Endothelial cell of umbilical vein (primary cell): ENCODE results near the gene ADAMTSL5. TPM values are rescaled to one million over a fixed set of nuclear protein-coding genes. Genes with fewer than 3 reads are reported as not detected.

ENCODE experiments used
- BruUV-seq: library from RNA; stranded (reverse); fragments of 400-500 nt; replicated peaks from 2 replicates; lab custom pipeline; 2021; lab: Mats Ljungman, UMichigan
- CTCF ChIA-PET: fragments of 300-600, 350-600 bp; sonication (Branson Sonifier 250); formaldehyde crosslinking; loops from one replicate; lab custom pipeline; 2021; ENCODE audit warnings: antibody characterized with exemption, inconsistent platforms; lab: Charles Lee
- POLR2A ChIA-PET: fragments of 300-600, 350-600 bp; sonication (Branson Sonifier 250); formaldehyde crosslinking; loops from one replicate; lab custom pipeline; 2021; ENCODE audit warnings: antibody characterized with exemption, inconsistent platforms; lab: Charles Lee
- DNase-seq: peaks from one replicate; pipeline ENCODE4 v3.0.0-alpha.2; 2011; ENCODE audit warnings: low read depth, low spot score
- FAIRE-seq: peaks from 2 replicates; lab custom pipeline; 2011; peaks lifted over from hg19 to GRCh38; lab: Jason Lieb, UNC
- H2AFZ ChIP-seq: 2 replicates; pipeline ENCODE4 v1.6.0; 2012; ENCODE audit warnings: low read depth, low read length, control low read depth, inconsistent platforms
- H3K27ac ChIP-seq: 2 replicates; pipeline ENCODE4 v1.5.1; 2011; ENCODE audit warnings: low read depth, mild to moderate bottlenecking, control low read depth, low read length, moderate library complexity; ENCODE audit not compliant: insufficient read depth
- H3K27me3 ChIP-seq, 2 experiments: 2 replicates each; pipeline versions ENCODE4 v1.6.0 to v1.6.1; 2011; ENCODE audit warnings: low read length in 2 of 2, mixed read lengths in 1 of 2; ENCODE audit not compliant: control insufficient read depth in 2 of 2, insufficient read depth in 2 of 2
- H3K36me3 ChIP-seq, 2 experiments: 2 replicates in 1 of 2; 3 replicates in 1 of 2; pipeline ENCODE4 v1.5.1; 2011; ENCODE audit warnings: low read length in 2 of 2, mild to moderate bottlenecking in 1 of 2, moderate library complexity in 1 of 2; ENCODE audit not compliant: control insufficient read depth in 2 of 2, insufficient read depth in 2 of 2; ENCODE audit errors: extremely low read depth in 1 of 2
- H3K4me1 ChIP-seq: 3 replicates; pipeline ENCODE4 v1.5.1; 2011; ENCODE audit warnings: mild to moderate bottlenecking, low read length; ENCODE audit not compliant: control insufficient read depth, insufficient read depth; ENCODE audit errors: extremely low read depth
- H3K4me2 ChIP-seq: 2 replicates; pipeline ENCODE4 v1.6.1; 2011; ENCODE audit warnings: low read length, control low read depth, mixed read lengths; ENCODE audit not compliant: insufficient read depth
- H3K4me3 ChIP-seq, 3 experiments: fragments of 200-600 bp in 1 of 3; sonication (generic), shearing (Covaris generic) in 1 of 3; replicated peaks in 1 of 3; 2 replicates each; pipeline ENCODE4 v1.5.1; 2011 to 2016; ENCODE audit warnings: control low read depth in 3 of 3, low read length in 3 of 3, mild to moderate bottlenecking in 2 of 3, inconsistent platforms in 1 of 3, low read depth in 1 of 3, moderate library complexity in 1 of 3; ENCODE audit not compliant: insufficient read depth in 1 of 3
- H3K79me2 ChIP-seq: 2 replicates; pipeline ENCODE4 v1.6.0; 2012; ENCODE audit warnings: low read length, inconsistent platforms; ENCODE audit not compliant: control insufficient read depth, insufficient read depth
- H3K9ac ChIP-seq: replicated peaks from 2 replicates; pipeline ENCODE3; 2011; ENCODE audit warnings: low read length, control low read depth; ENCODE audit not compliant: insufficient read depth; ENCODE audit errors: extremely low read depth
- H3K9me1 ChIP-seq: replicated peaks from 3 replicates; pipeline ENCODE4 v1.6.0; 2011; ENCODE audit warnings: mild to moderate bottlenecking, low read length; ENCODE audit not compliant: control insufficient read depth, insufficient read depth; ENCODE audit errors: extremely low read depth
- H3K9me3 ChIP-seq: replicated peaks from 2 replicates; pipeline ENCODE4 v1.5.1; 2012; ENCODE audit warnings: low read length, inconsistent platforms; ENCODE audit not compliant: control insufficient read depth, insufficient read depth
- H4K20me1 ChIP-seq: replicated peaks from 2 replicates; pipeline ENCODE3; 2011; ENCODE audit warnings: mild to moderate bottlenecking, low read length; ENCODE audit not compliant: control insufficient read depth, insufficient read depth; ENCODE audit errors: extremely low read depth
- EZH2 ChIP-seq: IDR thresholded peaks from 2 replicates; pipeline ENCODE4 v1.6.1; 2012; ENCODE audit warnings: borderline replicate concordance, low read depth, mild to moderate bottlenecking, moderate library complexity, low read length, inconsistent platforms; ENCODE audit not compliant: severe bottlenecking
- FOS ChIP-seq: IDR thresholded peaks from 2 replicates; pipeline ENCODE4 v1.6.1; 2011; ENCODE audit warnings: mild to moderate bottlenecking, low read length, moderate library complexity, borderline replicate concordance; ENCODE audit not compliant: insufficient read depth
- GATA2 ChIP-seq: IDR thresholded peaks from 2 replicates; pipeline ENCODE4 v1.7.0; 2011; ENCODE audit warnings: low read depth, mild to moderate bottlenecking, moderate library complexity, mixed read lengths, low read length; ENCODE audit not compliant: insufficient read length, insufficient read depth
- JUN ChIP-seq: IDR thresholded peaks from 2 replicates; pipeline ENCODE4 v1.6.1; 2011; ENCODE audit warnings: borderline replicate concordance, low read depth; ENCODE audit not compliant: insufficient read length, insufficient read depth
- MYC ChIP-seq: IDR thresholded peaks from one replicate; pipeline ENCODE4 v1.6.1; 2011; ENCODE audit warnings: mild to moderate bottlenecking, low read depth, low read length
- POLR2A ChIP-seq: IDR thresholded peaks from 2 replicates; pipeline ENCODE4 v1.6.1; 2012; ENCODE audit warnings: low read depth, mild to moderate bottlenecking, control low read depth, low read length
- POLR2AphosphoS5 ChIP-seq: IDR thresholded peaks from 2 replicates; pipeline ENCODE4 v1.6.1; 2012; ENCODE audit warnings: low read depth, mild to moderate bottlenecking, control low read depth, low read length, moderate library complexity; ENCODE audit not compliant: insufficient read depth
- dilution Hi-C: fragments of 300-500 bp; cut with MboI; formaldehyde crosslinking; loops from one replicate; pipeline ENCODE4 v1.15.0; 2019; ENCODE audit warnings: low sequenced_read_pairs; ENCODE audit not compliant: extremely low pct_ligation_motif_present
- intact Hi-C: fragments of 100-400 bp; cut with micrococcal nuclease; formaldehyde crosslinking; loops from one replicate; pipeline ENCODE4 v1.10.0; 2022
- polyA plus RNA-seq, 4 experiments: library from polyadenylated mRNA; depleted of rRNA in 3 of 4; stranded (reverse) in 3 of 4; unstranded in 1 of 4; fragments of >200 nt; gene quantifications; 2 replicates each; pipeline versions ENCODE4 v1.2.1 to v1.2.3, GENCODE V29; 2011 to 2012; ENCODE audit warnings: missing spikeins in 1 of 4
- total RNA-seq: library from RNA; stranded (reverse); gene quantifications from 2 replicates; pipeline ENCODE4 v1.2.3, GENCODE V29; 2021
- TF ChIP-seq, protein P1 (sequence below): IDR thresholded peaks from 2 replicates; pipeline ENCODE4 v1.6.1; 2011; ENCODE audit not compliant: insufficient read depth, insufficient read length
- TF ChIP-seq, protein P2 (sequence below), 2 donors: IDR thresholded peaks; 1 replicate in 1 of 2; 2 replicates in 1 of 2; pipeline ENCODE4 v1.5.1; 2011; ENCODE audit warnings: low read length in 2 of 2, mild to moderate bottlenecking in 2 of 2, moderate library complexity in 2 of 2, control low read depth in 1 of 2, inconsistent platforms in 1 of 2, low read depth in 1 of 2; ENCODE audit not compliant: insufficient read depth in 1 of 2; ENCODE audit errors: extremely low read depth in 1 of 2

The ADAMTSL5 gene
- total and polyA plus RNA-seq, 2 donors (not counting 3 experiments of a cell fraction or from before 2014, with no cell fraction given): 0.07 TPM; not detected in 1

DNA sequence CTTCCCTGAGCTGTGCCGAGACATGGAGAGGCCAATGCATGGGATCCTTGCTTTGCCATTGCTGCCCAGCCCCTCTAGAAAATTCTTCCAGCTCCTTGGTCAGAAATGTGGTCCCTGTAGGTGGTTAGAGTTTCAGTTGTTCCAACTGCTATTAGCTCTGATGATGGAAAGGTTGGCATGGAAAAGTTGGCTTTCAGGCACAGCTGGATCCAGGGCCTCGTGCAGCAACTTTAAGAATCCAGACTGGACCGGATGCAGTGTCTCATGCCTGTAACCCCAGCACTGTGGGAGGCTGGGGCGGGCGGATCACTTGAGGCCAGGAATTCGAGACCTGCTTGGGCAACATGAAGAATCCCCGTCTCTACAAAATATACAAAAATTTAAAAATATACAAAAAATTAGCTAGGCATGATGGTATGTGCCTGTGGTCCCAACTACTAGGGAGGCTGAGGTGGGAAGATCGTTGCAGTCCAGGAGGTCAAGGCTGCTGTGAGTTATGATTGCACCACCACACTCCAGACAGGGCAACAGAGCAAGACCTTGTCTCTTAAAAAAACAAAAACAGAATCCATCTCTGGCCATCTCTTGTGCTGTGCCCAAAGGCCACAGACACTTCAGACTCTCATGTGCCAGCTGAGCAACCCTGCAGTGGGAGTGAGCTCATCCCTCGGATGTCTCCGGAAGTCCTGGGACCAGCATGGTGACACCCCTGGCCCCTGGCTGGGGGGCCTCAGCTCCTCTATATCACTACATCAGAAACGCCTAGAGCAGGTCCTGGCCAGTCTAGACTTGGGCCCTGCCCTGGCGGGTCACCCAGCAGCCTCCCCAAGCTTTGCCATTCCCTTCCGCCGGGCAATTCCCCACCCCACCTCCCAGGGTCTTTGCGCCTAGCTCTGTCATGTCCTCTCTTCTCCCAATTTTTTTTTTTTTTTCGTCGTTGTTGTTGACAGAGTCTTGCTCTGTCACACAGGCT, 38.5 kb upstream of the ADAMTSL5 start:
- Histone ChIP-seq H3K9ac (no peak overlapping the region), H3K4me1 (no peaks in the 10 kb centered on the region), H3K9me3 (no peaks in the 10 kb centered on the region), H4K20me1 (no peaks in the 10 kb centered on the region), H3K4me2 (no peak overlapping the region), H3K27me3 (no peaks in the 10 kb centered on the region), H3K79me2 (no peaks in the 10 kb centered on the region), H3K9me1 (no peaks in the 10 kb centered on the region), H2AFZ (no peak overlapping the region), H3K4me3 (no peak overlapping the region), H3K36me3 (peaks cover 3 to 5% of the 10 kb centered on the region in 2 experiments), H3K27ac (no peak overlapping the region)
- TF ChIP-seq EZH2 (no peak), POLR2AphosphoS5 (no peak), POLR2A (no peak), MYC (no peak), JUN (no peak), FOS (no peak), GATA2 (no peak)
- TF ChIP-seq, protein P1, sequence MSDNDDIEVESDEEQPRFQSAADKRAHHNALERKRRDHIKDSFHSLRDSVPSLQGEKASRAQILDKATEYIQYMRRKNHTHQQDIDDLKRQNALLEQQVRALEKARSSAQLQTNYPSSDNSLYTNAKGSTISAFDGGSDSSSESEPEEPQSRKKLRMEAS: no peak
- TF ChIP-seq, protein P2, sequence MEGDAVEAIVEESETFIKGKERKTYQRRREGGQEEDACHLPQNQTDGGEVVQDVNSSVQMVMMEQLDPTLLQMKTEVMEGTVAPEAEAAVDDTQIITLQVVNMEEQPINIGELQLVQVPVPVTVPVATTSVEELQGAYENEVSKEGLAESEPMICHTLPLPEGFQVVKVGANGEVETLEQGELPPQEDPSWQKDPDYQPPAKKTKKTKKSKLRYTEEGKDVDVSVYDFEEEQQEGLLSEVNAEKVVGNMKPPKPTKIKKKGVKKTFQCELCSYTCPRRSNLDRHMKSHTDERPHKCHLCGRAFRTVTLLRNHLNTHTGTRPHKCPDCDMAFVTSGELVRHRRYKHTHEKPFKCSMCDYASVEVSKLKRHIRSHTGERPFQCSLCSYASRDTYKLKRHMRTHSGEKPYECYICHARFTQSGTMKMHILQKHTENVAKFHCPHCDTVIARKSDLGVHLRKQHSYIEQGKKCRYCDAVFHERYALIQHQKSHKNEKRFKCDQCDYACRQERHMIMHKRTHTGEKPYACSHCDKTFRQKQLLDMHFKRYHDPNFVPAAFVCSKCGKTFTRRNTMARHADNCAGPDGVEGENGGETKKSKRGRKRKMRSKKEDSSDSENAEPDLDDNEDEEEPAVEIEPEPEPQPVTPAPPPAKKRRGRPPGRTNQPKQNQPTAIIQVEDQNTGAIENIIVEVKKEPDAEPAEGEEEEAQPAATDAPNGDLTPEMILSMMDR (IDR thresholded peaks at IDR 0.05; ENCODE audit: extremely low read depth in 1 of 2, insufficient read depth in 1 of 2, low read depth in 1 of 2, low read length in 2 of 2): no peak
- CTCF ChIA-PET: interaction anchor here (1.1 to 1.4 kb wide), 3 partner anchors 40 to 121 kb away, joined by 3 to 4 read pairs (median 3); no protein-coding TSS in a partner anchor
- intact Hi-C loops: no loop called here
- no TSS peak for BruUV-seq
- dilution Hi-C loops: no loop called here
- DNase-seq (no peak), FAIRE-seq (no peak)
- POLR2A ChIA-PET: interaction anchor here (1.4 kb wide), 1 partner anchor 15 kb away, joined by 4 read pairs; no protein-coding TSS in a partner anchor
